ENCODE measurements around the gene HLF. TPM values are rescaled to one million over a fixed set of nuclear protein-coding genes. Genes with fewer than 3 reads are reported as not detected.

HLF gene
- polyA plus RNA-seq, 2 donors = 6.4 to 12.7 TPM

DNA sequence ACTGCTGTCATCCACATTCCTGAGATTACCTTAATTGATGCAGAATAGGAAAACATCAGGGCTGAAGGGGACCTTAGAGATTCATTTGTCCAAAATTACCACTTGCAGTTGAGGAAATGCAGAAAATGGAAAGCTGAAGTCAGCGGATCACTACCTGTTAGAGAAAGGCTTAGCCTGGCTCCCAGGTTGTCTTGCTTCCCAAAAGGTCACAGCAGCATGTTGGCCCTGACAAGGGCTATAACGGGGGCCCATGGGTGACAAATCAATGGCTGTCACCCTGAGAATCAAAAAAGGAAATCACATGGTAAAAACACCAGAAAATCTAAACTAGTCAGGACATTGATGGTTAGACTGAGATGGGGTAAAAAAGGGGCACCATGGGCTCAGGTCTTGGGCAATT, 51.7 kb downstream of the HLF start:
- Histone ChIP-seq H3K27ac (ENCODE audit: low read depth in 2 of 2, low read length in 1 of 2) (peak overlapping the region in 1 of 2 donors; percentile 3), H3K4me1 (ENCODE audit: control insufficient read depth in 2 of 2, insufficient read depth in 2 of 2, low read length in 1 of 2) (peaks cover 2 to 15% of the 10 kb centered on the region in 2 donors), H3K36me3 (ENCODE audit: control insufficient read depth in 2 of 2, insufficient read depth in 2 of 2, low read length in 1 of 2) (peaks cover 2 to 3% of the 10 kb centered on the region in 2 donors), H3K27me3 (ENCODE audit: control insufficient read depth in 1 of 2, insufficient read depth in 2 of 2, low read length in 2 of 2) (no peaks in the 10 kb centered on the region), H3K9me3 (ENCODE audit: control insufficient read depth in 2 of 2, insufficient read depth in 1 of 2, low read depth in 1 of 2, low read length in 1 of 2) (peaks cover 0 to 3% of the 10 kb centered on the region in 2 donors), H3K4me3 (ENCODE audit: low read depth in 1 of 2, low read length in 2 of 2) (no peak overlapping the region)
- WGBS, 2 donors = 89 to 94% methylated on average over 2 of the region's 2 CpGs

DNA sequence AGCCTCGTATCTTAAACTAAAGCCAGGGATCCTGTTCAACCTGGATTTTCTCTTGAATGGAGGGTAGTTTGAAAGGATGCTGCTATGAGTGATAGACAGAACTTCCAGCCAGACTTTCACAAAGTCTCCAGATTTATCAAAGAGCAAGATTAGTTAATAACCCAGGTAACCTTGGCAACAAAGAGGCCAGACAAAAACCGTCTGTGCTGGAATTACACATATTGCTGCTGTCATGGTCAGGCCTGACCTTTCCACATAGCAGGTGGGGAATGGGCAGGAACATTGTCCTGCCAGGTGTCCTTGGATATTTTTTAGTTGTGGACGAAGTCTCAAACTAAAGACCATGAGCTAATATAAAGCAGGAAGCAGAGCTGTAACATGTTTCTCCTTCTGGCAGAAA, 52.5 kb downstream of the HLF start:
- Histone ChIP-seq H3K4me3 (ENCODE audit: low read depth in 1 of 2, low read length in 2 of 2) (no peak overlapping the region), H3K27me3 (ENCODE audit: control insufficient read depth in 1 of 2, insufficient read depth in 2 of 2, low read length in 2 of 2) (no peaks in the 10 kb centered on the region), H3K36me3 (ENCODE audit: control insufficient read depth in 2 of 2, insufficient read depth in 2 of 2, low read length in 1 of 2) (peaks cover 2 to 3% of the 10 kb centered on the region in 2 donors), H3K4me1 (ENCODE audit: control insufficient read depth in 2 of 2, insufficient read depth in 2 of 2, low read length in 1 of 2) (peaks cover 2 to 15% of the 10 kb centered on the region in 2 donors), H3K9me3 (ENCODE audit: control insufficient read depth in 2 of 2, insufficient read depth in 1 of 2, low read depth in 1 of 2, low read length in 1 of 2) (peaks cover 0 to 3% of the 10 kb centered on the region in 2 donors), H3K27ac (ENCODE audit: low read depth in 2 of 2, low read length in 1 of 2) (no peak overlapping the region)
- 79 to 86% methylated on average over 3 of the region's 3 CpGs for WGBS, 2 donors

DNA sequence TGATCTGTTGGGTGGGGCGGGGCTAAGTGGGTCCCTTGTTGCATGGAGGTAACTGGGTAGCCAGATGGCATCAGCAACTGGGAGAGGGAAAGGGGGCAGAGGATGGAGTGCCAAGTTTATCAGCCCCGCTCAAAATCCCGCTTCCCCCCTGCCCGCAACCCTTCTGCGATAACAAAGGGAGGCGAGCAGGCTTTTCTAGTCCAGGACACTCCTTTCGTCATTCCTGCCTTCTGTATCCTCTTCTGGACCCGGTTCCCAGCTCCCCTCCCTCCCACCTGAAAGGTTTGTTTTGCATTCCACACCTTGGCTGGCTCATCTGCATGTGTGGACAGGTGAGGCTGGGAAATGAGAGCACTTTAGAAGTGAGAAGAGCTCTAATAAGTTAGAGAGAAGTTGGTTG, 53.3 kb downstream of the HLF start:
- Histone ChIP-seq H3K36me3 (ENCODE audit: control insufficient read depth in 2 of 2, insufficient read depth in 2 of 2, low read length in 1 of 2) (peaks cover 2 to 3% of the 10 kb centered on the region in 2 donors), H3K9me3 (ENCODE audit: control insufficient read depth in 2 of 2, insufficient read depth in 1 of 2, low read depth in 1 of 2, low read length in 1 of 2) (peaks cover 0 to 3% of the 10 kb centered on the region in 2 donors), H3K27ac (ENCODE audit: low read depth in 2 of 2, low read length in 1 of 2) (peak overlapping the region; percentile 87), H3K27me3 (ENCODE audit: control insufficient read depth in 1 of 2, insufficient read depth in 2 of 2, low read length in 2 of 2) (no peaks in the 10 kb centered on the region), H3K4me3 (ENCODE audit: low read depth in 1 of 2, low read length in 2 of 2) (no peak overlapping the region), H3K4me1 (ENCODE audit: control insufficient read depth in 2 of 2, insufficient read depth in 2 of 2, low read length in 1 of 2) (peaks cover 2 to 15% of the 10 kb centered on the region in 2 donors)
- 59 to 89% methylated on average over 8 of the region's 8 CpGs for WGBS, 2 donors

DNA sequence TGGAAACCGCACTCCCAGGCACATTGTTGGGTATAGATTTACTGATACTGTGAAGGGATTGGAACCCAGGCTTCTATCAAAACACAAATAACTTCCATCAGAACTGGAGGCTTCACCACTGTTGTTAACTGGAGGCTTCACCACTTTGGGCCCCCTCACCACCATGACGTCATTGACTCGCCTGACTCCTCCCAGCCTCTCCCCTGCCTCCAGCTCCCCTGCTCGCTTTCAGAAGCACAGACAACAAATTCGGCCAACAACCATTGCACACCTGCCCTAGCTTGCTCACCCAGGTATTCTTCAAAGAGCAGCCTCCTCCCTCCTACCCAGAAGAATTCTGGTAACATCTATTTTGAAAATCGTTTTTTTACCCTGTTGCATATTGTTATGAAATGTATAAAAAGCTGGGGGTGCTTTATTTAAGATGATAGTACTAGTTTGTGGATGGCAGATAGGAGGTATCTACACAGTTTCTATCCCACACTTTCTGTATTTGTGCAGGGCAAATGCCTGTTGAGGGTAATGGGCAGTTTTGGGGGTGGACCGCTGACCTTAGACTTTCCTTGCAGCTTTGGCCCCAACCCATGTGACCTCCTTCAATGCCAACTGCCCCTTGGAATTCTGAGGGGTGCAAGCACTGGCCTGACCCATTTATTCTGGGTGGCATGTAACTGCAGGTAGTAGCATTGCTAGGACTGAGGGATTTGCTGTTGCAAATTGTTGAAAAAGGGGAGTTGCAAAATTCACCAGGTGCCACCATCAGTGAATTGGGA, 54.1 kb downstream of the HLF start:
- 54 to 70% methylated on average over 7 of the region's 7 CpGs for WGBS, 2 donors
- Histone ChIP-seq H3K4me3 (ENCODE audit: low read depth in 1 of 2, low read length in 2 of 2) (no peak overlapping the region), H3K9me3 (ENCODE audit: control insufficient read depth in 2 of 2, insufficient read depth in 1 of 2, low read depth in 1 of 2, low read length in 1 of 2) (peaks cover 0 to 3% of the 10 kb centered on the region in 2 donors), H3K4me1 (ENCODE audit: control insufficient read depth in 2 of 2, insufficient read depth in 2 of 2, low read length in 1 of 2) (peaks cover 2 to 15% of the 10 kb centered on the region in 2 donors), H3K36me3 (ENCODE audit: control insufficient read depth in 2 of 2, insufficient read depth in 2 of 2, low read length in 1 of 2) (peaks cover 2 to 3% of the 10 kb centered on the region in 2 donors), H3K27me3 (ENCODE audit: control insufficient read depth in 1 of 2, insufficient read depth in 2 of 2, low read length in 2 of 2) (no peaks in the 10 kb centered on the region), H3K27ac (ENCODE audit: low read depth in 2 of 2, low read length in 1 of 2) (peak overlapping the region; percentile 87)

DNA sequence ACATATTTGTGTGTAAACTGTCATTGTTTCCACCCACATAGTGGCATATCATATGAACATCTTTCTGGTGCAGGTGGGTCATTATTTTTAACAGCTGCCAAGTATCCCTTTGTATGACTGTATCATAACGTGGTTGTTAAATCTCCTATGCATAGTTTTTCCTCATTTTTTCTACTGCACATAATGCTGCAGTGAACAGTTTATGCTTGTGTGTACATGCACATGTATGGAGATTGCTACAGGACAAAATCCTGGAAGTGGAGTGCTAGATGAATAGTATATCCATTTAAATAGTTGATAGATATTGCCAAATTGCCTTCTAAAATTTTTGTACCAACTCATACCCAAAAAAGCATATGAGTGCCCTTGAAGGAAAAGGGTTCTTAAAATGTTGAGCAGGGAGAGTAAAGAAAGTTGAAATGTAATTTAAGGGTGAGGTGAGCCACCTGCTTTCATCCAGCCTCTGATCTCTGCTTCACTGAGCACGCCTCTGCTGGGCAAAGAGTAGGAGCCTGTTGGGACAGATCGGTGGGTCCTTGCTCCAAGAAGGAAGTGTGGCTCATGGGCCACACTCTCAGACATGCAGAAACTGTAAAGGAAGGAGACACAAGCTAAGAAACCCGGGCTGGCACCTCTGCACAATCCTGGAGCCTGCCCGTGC, 55.3 kb downstream of the HLF start:
- H3K4me1 ChIP-seq (ENCODE audit: control insufficient read depth in 2 of 2, insufficient read depth in 2 of 2, low read length in 1 of 2) = peaks cover 2 to 15% of the 10 kb centered on the region in 2 donors
- 50 to 60% methylated on average over 5 of the region's 5 CpGs for WGBS, 2 donors
- peaks cover 0 to 3% of the 10 kb centered on the region in 2 donors for H3K9me3 ChIP-seq (ENCODE audit: control insufficient read depth in 2 of 2, insufficient read depth in 1 of 2, low read depth in 1 of 2, low read length in 1 of 2)
- H3K36me3 ChIP-seq (ENCODE audit: control insufficient read depth in 2 of 2, insufficient read depth in 2 of 2, low read length in 1 of 2) = peaks cover 0 to 3% of the 10 kb centered on the region in 2 donors
- H3K27ac ChIP-seq (ENCODE audit: low read depth in 2 of 2, low read length in 1 of 2) = peak overlapping the region; percentile 87 to 93
- H3K4me3 ChIP-seq (ENCODE audit: low read depth in 1 of 2, low read length in 2 of 2) = peak overlapping the region in 1 of 2 donors; percentile 49
- H3K27me3 ChIP-seq (ENCODE audit: control insufficient read depth in 1 of 2, insufficient read depth in 2 of 2, low read length in 2 of 2) = no peaks in the 10 kb centered on the region

DNA sequence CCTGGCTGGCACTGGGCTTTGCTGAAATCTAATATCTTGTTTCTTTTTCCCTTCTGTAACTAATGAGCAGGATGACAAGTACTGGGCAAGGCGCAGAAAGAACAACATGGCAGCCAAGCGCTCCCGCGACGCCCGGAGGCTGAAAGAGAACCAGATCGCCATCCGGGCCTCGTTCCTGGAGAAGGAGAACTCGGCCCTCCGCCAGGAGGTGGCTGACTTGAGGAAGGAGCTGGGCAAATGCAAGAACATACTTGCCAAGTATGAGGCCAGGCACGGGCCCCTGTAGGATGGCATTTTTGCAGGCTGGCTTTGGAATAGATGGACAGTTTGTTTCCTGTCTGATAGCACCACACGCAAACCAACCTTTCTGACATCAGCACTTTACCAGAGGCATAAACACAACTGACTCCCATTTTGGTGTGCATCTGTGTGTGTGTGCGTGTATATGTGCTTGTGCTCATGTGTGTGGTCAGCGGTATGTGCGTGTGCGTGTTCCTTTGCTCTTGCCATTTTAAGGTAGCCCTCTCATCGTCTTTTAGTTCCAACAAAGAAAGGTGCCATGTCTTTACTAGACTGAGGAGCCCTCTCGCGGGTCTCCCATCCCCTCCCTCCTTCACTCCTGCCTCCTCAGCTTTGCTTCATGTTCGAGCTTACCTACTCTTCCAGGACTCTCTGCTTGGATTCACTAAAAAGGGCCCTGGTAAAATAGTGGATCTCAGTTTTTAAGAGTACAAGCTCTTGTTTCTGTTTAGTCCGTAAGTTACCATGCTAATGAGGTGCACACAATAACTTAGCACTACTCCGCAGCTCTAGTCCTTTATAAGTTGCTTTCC, 56.0 kb downstream of the HLF start:
- Histone ChIP-seq H3K36me3 (ENCODE audit: control insufficient read depth in 2 of 2, insufficient read depth in 2 of 2, low read length in 1 of 2) (peaks cover 0 to under 1% of the 10 kb centered on the region in 2 donors), H3K4me1 (ENCODE audit: control insufficient read depth in 2 of 2, insufficient read depth in 2 of 2, low read length in 1 of 2) (peaks cover 2 to 15% of the 10 kb centered on the region in 2 donors), H3K27me3 (ENCODE audit: control insufficient read depth in 1 of 2, insufficient read depth in 2 of 2, low read length in 2 of 2) (no peaks in the 10 kb centered on the region), H3K4me3 (ENCODE audit: low read depth in 1 of 2, low read length in 2 of 2) (peak overlapping the region; percentile 33 to 49), H3K9me3 (ENCODE audit: control insufficient read depth in 2 of 2, insufficient read depth in 1 of 2, low read depth in 1 of 2, low read length in 1 of 2) (peaks cover 0 to 3% of the 10 kb centered on the region in 2 donors), H3K27ac (ENCODE audit: low read depth in 2 of 2, low read length in 1 of 2) (peak overlapping the region; percentile 87 to 93)
- 52 to 76% methylated on average over 23 of the region's 23 CpGs for WGBS, 2 donors

DNA sequence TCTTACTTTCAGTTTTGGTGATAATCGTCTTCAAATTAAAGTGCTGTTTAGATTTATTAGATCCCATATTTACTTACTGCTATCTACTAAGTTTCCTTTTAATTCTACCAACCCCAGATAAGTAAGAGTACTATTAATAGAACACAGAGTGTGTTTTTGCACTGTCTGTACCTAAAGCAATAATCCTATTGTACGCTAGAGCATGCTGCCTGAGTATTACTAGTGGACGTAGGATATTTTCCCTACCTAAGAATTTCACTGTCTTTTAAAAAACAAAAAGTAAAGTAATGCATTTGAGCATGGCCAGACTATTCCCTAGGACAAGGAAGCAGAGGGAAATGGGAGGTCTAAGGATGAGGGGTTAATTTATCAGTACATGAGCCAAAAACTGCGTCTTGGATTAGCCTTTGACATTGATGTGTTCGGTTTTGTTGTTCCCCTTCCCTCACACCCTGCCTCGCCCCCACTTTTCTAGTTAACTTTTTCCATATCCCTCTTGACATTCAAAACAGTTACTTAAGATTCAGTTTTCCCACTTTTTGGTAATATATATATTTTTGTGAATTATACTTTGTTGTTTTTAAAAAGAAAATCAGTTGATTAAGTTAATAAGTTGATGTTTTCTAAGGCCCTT, 56.8 kb downstream of the HLF start:
- no peaks in the 10 kb centered on the region for H3K27me3 ChIP-seq (ENCODE audit: control insufficient read depth in 1 of 2, insufficient read depth in 2 of 2, low read length in 2 of 2)
- H3K4me1 ChIP-seq (ENCODE audit: control insufficient read depth in 2 of 2, insufficient read depth in 2 of 2, low read length in 1 of 2) = peaks cover 1 to 15% of the 10 kb centered on the region in 2 donors
- H3K27ac ChIP-seq (ENCODE audit: low read depth in 2 of 2, low read length in 1 of 2) = peak overlapping the region; percentile 22 to 87
- 30 to 37% methylated on average over 6 of the region's 6 CpGs for WGBS, 2 donors
- peak overlapping the region in 1 of 2 donors; percentile 49 for H3K4me3 ChIP-seq (ENCODE audit: low read depth in 1 of 2, low read length in 2 of 2)
- no peaks in the 10 kb centered on the region for H3K36me3 ChIP-seq (ENCODE audit: control insufficient read depth in 2 of 2, insufficient read depth in 2 of 2, low read length in 1 of 2)
- H3K9me3 ChIP-seq (ENCODE audit: control insufficient read depth in 2 of 2, insufficient read depth in 1 of 2, low read depth in 1 of 2, low read length in 1 of 2) = peaks cover 0 to 3% of the 10 kb centered on the region in 2 donors

DNA sequence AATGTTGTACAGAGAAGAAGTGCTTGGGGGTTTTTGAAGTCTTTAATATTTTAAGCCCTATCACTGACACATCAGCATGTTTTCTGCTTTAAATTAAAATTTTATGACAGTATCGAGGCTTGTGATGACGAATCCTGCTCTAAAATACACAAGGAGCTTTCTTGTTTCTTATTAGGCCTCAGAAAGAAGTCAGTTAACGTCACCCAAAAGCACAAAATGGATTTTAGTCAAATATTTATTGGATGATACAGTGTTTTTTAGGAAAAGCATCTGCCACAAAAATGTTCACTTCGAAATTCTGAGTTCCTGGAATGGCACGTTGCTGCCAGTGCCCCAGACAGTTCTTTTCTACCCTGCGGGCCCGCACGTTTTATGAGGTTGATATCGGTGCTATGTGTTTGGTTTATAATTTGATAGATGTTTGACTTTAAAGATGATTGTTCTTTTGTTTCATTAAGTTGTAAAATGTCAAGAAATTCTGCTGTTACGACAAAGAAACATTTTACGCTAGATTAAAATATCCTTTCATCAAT, 57.8 kb downstream of the HLF start:
- Histone ChIP-seq H3K36me3 (ENCODE audit: control insufficient read depth in 2 of 2, insufficient read depth in 2 of 2, low read length in 1 of 2) (no peaks in the 10 kb centered on the region), H3K4me3 (ENCODE audit: low read depth in 1 of 2, low read length in 2 of 2) (no peak overlapping the region), H3K9me3 (ENCODE audit: control insufficient read depth in 2 of 2, insufficient read depth in 1 of 2, low read depth in 1 of 2, low read length in 1 of 2) (peaks cover 0 to 3% of the 10 kb centered on the region in 2 donors), H3K27me3 (ENCODE audit: control insufficient read depth in 1 of 2, insufficient read depth in 2 of 2, low read length in 2 of 2) (no peaks in the 10 kb centered on the region), H3K4me1 (ENCODE audit: control insufficient read depth in 2 of 2, insufficient read depth in 2 of 2, low read length in 1 of 2) (peaks cover 0 to 15% of the 10 kb centered on the region in 2 donors), H3K27ac (ENCODE audit: low read depth in 2 of 2, low read length in 1 of 2) (no peak overlapping the region)
- WGBS, 2 donors = 79 to 92% methylated on average over 11 of the region's 11 CpGs

All from esophagus (tissue), 2 donors.